ENCODE results near the gene HIGD1A. TPM values are rescaled to one million over a fixed set of nuclear protein-coding genes. Genes with fewer than 3 reads are reported as not detected.

The HIGD1A gene
- total and polyA plus RNA-seq, 2 of the 4 experiments (the other 2 are of a cell fraction) = 86.6 to 137 TPM

DNA sequence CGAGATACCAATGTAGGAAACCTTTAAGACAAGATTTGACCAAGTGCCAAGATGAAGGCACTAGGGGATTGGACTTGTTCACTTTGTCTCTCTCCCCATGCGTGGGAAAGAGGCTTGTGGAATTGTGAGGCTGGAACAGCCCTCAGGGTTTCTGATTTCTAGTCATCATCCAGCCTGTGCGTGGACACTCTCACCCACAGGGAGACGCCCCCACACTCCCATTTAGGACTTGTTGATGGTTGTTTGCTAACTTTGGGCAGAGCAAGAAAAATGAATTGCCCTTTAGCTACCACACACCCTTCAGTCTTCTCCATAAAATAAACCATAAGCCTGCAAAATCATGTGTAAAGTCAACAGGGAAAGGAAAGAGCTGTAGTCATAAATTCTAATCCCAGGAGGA lies 23.4 kb upstream of the HIGD1A start:
- in situ Hi-C loops (cut with MboI; ENCODE audit: low sequenced_read_pairs) = no loop called here
- Histone ChIP-seq H3K9me1 (ENCODE audit: insufficient read depth, low read length) (peaks cover 4% of the 10 kb centered on the region; the same call in 1 of the 2 replicates), H2BK120ac (ENCODE audit: low read depth, low read length) (no peak overlapping the region), H2AK5ac (ENCODE audit: low read depth, low read length) (no peak overlapping the region), H3K4me2 (ENCODE audit: low read depth, low read length) (no peak overlapping the region), H3K4me1 (ENCODE audit: control insufficient read depth, insufficient read depth, low read length) (peaks cover 5% of the 10 kb centered on the region), H3K18ac (ENCODE audit: low read depth, low read length) (no peak overlapping the region), H2BK15ac (ENCODE audit: low read depth, low read length) (no peak overlapping the region), H2BK5ac (ENCODE audit: low read depth, low read length, poor library complexity, severe bottlenecking) (no peak overlapping the region), H4K5ac (ENCODE audit: low read depth, low read length) (no peak overlapping the region), H3K27me3 (ENCODE audit: control insufficient read depth, insufficient read depth, low read length) (peaks cover 12% of the 10 kb centered on the region), H4K91ac (ENCODE audit: insufficient read depth, low read depth, low read length) (no peak overlapping the region), H3K79me1 (ENCODE audit: low read depth in 1 of 2, low read length in 2 of 2) (no peaks in the 10 kb centered on the region), H4K20me1 (ENCODE audit: insufficient read depth, low read length) (no peaks in the 10 kb centered on the region), H3K56ac (ENCODE audit: extremely low read depth, insufficient read depth, low read length) (no peak overlapping the region), H3K9ac (ENCODE audit: low read depth, low read length) (no peak overlapping the region), H2BK20ac (ENCODE audit: low read depth, low read length) (no peak overlapping the region), H2AFZ (replicated peaks; ENCODE audit: low read length, poor library complexity) (no peak overlapping the region), H3K36me3 (ENCODE audit: control insufficient read depth, insufficient read depth, low read length) (no peaks in the 10 kb centered on the region), H3K23ac (ENCODE audit: low read depth, low read length) (no peak overlapping the region), H3K4ac (ENCODE audit: low read depth, low read length) (no peak overlapping the region), H3K4me3 (ENCODE audit: insufficient read depth, low read depth, low read length) (no peak overlapping the region), H3K14ac (replicated peaks; ENCODE audit: low read depth, low read length) (no peak overlapping the region), H3K27ac (ENCODE audit: insufficient read depth, low read length) (no peak overlapping the region), H2AK9ac (replicated peaks; ENCODE audit: low read depth, low read length, poor library complexity) (no peak overlapping the region), H4K8ac (ENCODE audit: low read depth in 2 of 2, low read length in 2 of 2) (no peak overlapping the region), H3K9me3 (ENCODE audit: control insufficient read depth, insufficient read depth, low read length) (no peaks in the 10 kb centered on the region)
- no TSS peak for BruUV-seq (replicated peaks)
- POLR2A ChIA-PET (ENCODE audit: unreplicated experiment) = no interaction called here
- no peak for DNase-seq
- intact Hi-C loops (cut with micrococcal nuclease) = no loop called here
- TF ChIP-seq, protein P1, sequence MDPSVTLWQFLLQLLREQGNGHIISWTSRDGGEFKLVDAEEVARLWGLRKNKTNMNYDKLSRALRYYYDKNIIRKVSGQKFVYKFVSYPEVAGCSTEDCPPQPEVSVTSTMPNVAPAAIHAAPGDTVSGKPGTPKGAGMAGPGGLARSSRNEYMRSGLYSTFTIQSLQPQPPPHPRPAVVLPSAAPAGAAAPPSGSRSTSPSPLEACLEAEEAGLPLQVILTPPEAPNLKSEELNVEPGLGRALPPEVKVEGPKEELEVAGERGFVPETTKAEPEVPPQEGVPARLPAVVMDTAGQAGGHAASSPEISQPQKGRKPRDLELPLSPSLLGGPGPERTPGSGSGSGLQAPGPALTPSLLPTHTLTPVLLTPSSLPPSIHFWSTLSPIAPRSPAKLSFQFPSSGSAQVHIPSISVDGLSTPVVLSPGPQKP (IDR thresholded peaks at IDR 0.05; ENCODE audit: borderline replicate concordance, low read depth, low read length) = no peak
- no peak for TF ChIP-seq SMC3 (IDR thresholded peaks at IDR 0.05; ENCODE audit: low read depth, low read length)
- no peak for TF ChIP-seq NFE2L2 (IDR thresholded peaks at IDR 0.05; ENCODE audit: low read depth, low read length)
- TF ChIP-seq POLR2A (IDR thresholded peaks at IDR 0.05; ENCODE audit: low read depth, low read length) = no peak
- TF ChIP-seq RAD21 (IDR thresholded peaks at IDR 0.05; ENCODE audit: low read length) = no peak
- CTCF ChIA-PET = no interaction called here
- no peak for ATAC-seq (ENCODE audit: low read depth)
- WGBS, 2 experiments (ENCODE audit: extremely low coverage in 2 of 2, insufficient read length in 1 of 2) = no CpG with 5 or more reads among the region's 4 CpGs
- dilution Hi-C loops (cut with HindIII; ENCODE audit: low sequenced_read_pairs, unreplicated experiment) = no loop called here

All from IMR-90 (cell line).